Kidney (tissue), 14 donors: ENCODE results near the gene AUTS2. TPM values are rescaled to one million over a fixed set of nuclear protein-coding genes. Genes with fewer than 3 reads are reported as not detected.

Source experiments
- DNase-seq, 5 donors: peaks; one replicate each; pipeline ENCODE4 v3.0.0-alpha.2; 2013 to 2020
- FAIRE-seq: peaks from 2 replicates; lab custom pipeline; 2012; peaks lifted over from hg19 to GRCh38; lab: Jason Lieb, UNC
- H3K27ac ChIP-seq, 2 donors: one replicate each; pipeline ENCODE4 v1.7.0; 2013; ENCODE audit warnings: low read depth in 2 of 2, low read length in 2 of 2, inconsistent platforms in 1 of 2
- H3K27me3 ChIP-seq: one replicate; pipeline ENCODE4 v1.7.1; 2013; ENCODE audit warnings: low read length, inconsistent platforms; ENCODE audit not compliant: control insufficient read depth, insufficient read depth
- H3K36me3 ChIP-seq, 3 donors: one replicate each; pipeline versions ENCODE4 v1.7.0 to v1.7.1; 2013; ENCODE audit warnings: low read length in 3 of 3, control low read depth in 1 of 3, inconsistent platforms in 1 of 3; ENCODE audit not compliant: insufficient read depth in 3 of 3, control insufficient read depth in 2 of 3
- H3K4me1 ChIP-seq, 3 donors: one replicate each; pipeline versions ENCODE4 v1.7.0 to v1.7.1; 2013; ENCODE audit warnings: low read length in 3 of 3, inconsistent platforms in 1 of 3, low read depth in 1 of 3; ENCODE audit not compliant: control insufficient read depth in 2 of 3, insufficient read depth in 2 of 3
- H3K4me3 ChIP-seq, 3 donors: one replicate each; pipeline versions ENCODE4 v1.7.0 to v1.8.1; 2013; ENCODE audit warnings: low read length in 3 of 3, control low read depth in 1 of 3, inconsistent platforms in 1 of 3
- H3K9ac ChIP-seq, 3 donors: one replicate each; pipeline versions ENCODE4 v1.7.0 to v1.7.1; 2013; ENCODE audit warnings: low read length in 3 of 3, control low read depth in 1 of 3, inconsistent platforms in 1 of 3
- H3K9me3 ChIP-seq, 3 donors: one replicate each; pipeline versions ENCODE4 v1.7.0 to v1.7.1; 2013; ENCODE audit warnings: low read length in 3 of 3, control low read depth in 1 of 3, inconsistent platforms in 1 of 3; ENCODE audit not compliant: control insufficient read depth in 2 of 3, insufficient read depth in 1 of 3
- CTCF ChIP-seq: IDR thresholded peaks from 3 replicates; pipeline ENCODE4 v1.5.1; 2012; ENCODE audit warnings: mild to moderate bottlenecking, moderate library complexity, borderline replicate concordance; ENCODE audit not compliant: insufficient read depth; ENCODE audit errors: extremely low read depth
- intact Hi-C: fragments of 100-400 bp; cut with DNase I; formaldehyde crosslinking; loops from one replicate; pipeline ENCODE4 v1.11.1; 2022
- polyA plus RNA-seq: library from polyadenylated mRNA; stranded (reverse); fragments of 350-450 nt; fragmentation: Illumina TruSeq; extraction: RNeasy Lipid Tissue Mini Kit (QIAGEN cat#74804); gene quantifications from one replicate; pipeline ENCODE4 v1.2.3, GENCODE V29; 2014; ENCODE audit warnings: low read depth, low replicate concordance; ENCODE audit not compliant: insufficient read depth
- total RNA-seq: library from RNA; stranded (reverse); fragmentation: NEBNext Ultra II Directional; extraction: Animal tissue kit (Norgen Biotek cat#: 25700); gene quantifications from one replicate; pipeline ENCODE4 v1.2.1, GENCODE V29; 2021
- donor health status: control.
- donor health status: control.
- donor health status: control.
- donor health status: control.
- donor health status: control.
- donor health status: DM: yes; HTN: yes; CAD: no.
- donor health status: Normal renal cell carcinoma (clear cell type).

Gene AUTS2
- total and polyA plus RNA-seq, 2 donors from 2014 or later: 5.2 to 33.8 TPM

- intact Hi-C loops: no loop called here
- no peak overlapping the region for H3K4me3 ChIP-seq
- no peak overlapping the region for H3K9ac ChIP-seq
- H3K27me3 ChIP-seq: no peaks in the 10 kb centered on the region
- no peak for TF ChIP-seq CTCF
- H3K36me3 ChIP-seq: no peaks in the 10 kb centered on the region
- H3K27ac ChIP-seq: no peak overlapping the region
- FAIRE-seq: no peak
- H3K9me3 ChIP-seq: no peaks in the 10 kb centered on the region
- DNase-seq: peak in 2 of 5 donors; percentile 45 to 46
- peaks cover 0 to 13% (median 10%) of the 10 kb centered on the region in 3 donors for H3K4me1 ChIP-seq
Observed at GRCh38 chr7:70463352-70463938, 865.2 kb downstream of the AUTS2 start.

- DNase-seq (no peak), FAIRE-seq (no peak)
- H3K4me3 ChIP-seq: no peak overlapping the region
- no peaks in the 10 kb centered on the region for H3K36me3 ChIP-seq
- TF ChIP-seq CTCF: no peak
- peaks cover 0 to 13% (median 10%) of the 10 kb centered on the region in 3 donors for H3K4me1 ChIP-seq
- no peaks in the 10 kb centered on the region for H3K9me3 ChIP-seq
- intact Hi-C loops: no loop called here
- no peak overlapping the region for H3K27ac ChIP-seq
- H3K27me3 ChIP-seq: no peaks in the 10 kb centered on the region
- no peak overlapping the region for H3K9ac ChIP-seq
Observed at GRCh38 chr7:70466725-70467364, 868.6 kb downstream of the AUTS2 start.

GRCh38 chr7:70470746-70471145 lies 872.5 kb downstream of the AUTS2 start:
- DNase-seq (peak in 3 of 5 donors; percentile 55 to 60 (median 56)), FAIRE-seq (no peak)
- no peak for TF ChIP-seq CTCF
- Histone ChIP-seq H3K27me3 (no peaks in the 10 kb centered on the region), H3K4me3 (no peak overlapping the region), H3K4me1 (no peaks in the 10 kb centered on the region), H3K36me3 (no peaks in the 10 kb centered on the region), H3K9ac (no peak overlapping the region), H3K27ac (no peak overlapping the region), H3K9me3 (no peaks in the 10 kb centered on the region)
- intact Hi-C loops: no loop called here
